HL-60 (cell line): ENCODE data around the gene ABLIM1.

Experiments used
- SPI1 ChIP-seq: IDR thresholded peaks from 2 replicates; pipeline ENCODE4 v1.6.1; 2012; ENCODE audit warnings: low read depth, mild to moderate bottlenecking, borderline replicate concordance
- TF ChIP-seq, protein P1 (sequence below): IDR thresholded peaks from one replicate; pipeline ENCODE4 v1.5.1; 2011; ENCODE audit warnings: low read length, control low read depth, inconsistent platforms; ENCODE audit not compliant: insufficient read depth

GRCh38 chr10:114489521-114490310, 168.4 kb downstream of the ABLIM1 start:
- TF ChIP-seq, protein P1, sequence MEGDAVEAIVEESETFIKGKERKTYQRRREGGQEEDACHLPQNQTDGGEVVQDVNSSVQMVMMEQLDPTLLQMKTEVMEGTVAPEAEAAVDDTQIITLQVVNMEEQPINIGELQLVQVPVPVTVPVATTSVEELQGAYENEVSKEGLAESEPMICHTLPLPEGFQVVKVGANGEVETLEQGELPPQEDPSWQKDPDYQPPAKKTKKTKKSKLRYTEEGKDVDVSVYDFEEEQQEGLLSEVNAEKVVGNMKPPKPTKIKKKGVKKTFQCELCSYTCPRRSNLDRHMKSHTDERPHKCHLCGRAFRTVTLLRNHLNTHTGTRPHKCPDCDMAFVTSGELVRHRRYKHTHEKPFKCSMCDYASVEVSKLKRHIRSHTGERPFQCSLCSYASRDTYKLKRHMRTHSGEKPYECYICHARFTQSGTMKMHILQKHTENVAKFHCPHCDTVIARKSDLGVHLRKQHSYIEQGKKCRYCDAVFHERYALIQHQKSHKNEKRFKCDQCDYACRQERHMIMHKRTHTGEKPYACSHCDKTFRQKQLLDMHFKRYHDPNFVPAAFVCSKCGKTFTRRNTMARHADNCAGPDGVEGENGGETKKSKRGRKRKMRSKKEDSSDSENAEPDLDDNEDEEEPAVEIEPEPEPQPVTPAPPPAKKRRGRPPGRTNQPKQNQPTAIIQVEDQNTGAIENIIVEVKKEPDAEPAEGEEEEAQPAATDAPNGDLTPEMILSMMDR, result no peak
- no peak for TF ChIP-seq SPI1
